AG09309 (cell line): ENCODE results near the gene TNNT1.

Experiments
- DNase-seq: peaks from one replicate; pipeline ENCODE4 v3.0.0-alpha.2; 2010; ENCODE audit warnings: low read depth
- H3K4me3 ChIP-seq: 2 replicates; pipeline ENCODE4 v1.5.1; 2011; ENCODE audit warnings: mild to moderate bottlenecking, low read depth, low read length, moderate library complexity; ENCODE audit not compliant: control insufficient read depth
- TF ChIP-seq, protein P1 (sequence below): IDR thresholded peaks from 2 replicates; pipeline ENCODE4 v1.5.1; 2011; ENCODE audit warnings: mild to moderate bottlenecking, low read depth, low read length, inconsistent platforms; ENCODE audit not compliant: insufficient read depth, control insufficient read depth; ENCODE audit errors: missing control alignments

Gene TNNT1, protein sequence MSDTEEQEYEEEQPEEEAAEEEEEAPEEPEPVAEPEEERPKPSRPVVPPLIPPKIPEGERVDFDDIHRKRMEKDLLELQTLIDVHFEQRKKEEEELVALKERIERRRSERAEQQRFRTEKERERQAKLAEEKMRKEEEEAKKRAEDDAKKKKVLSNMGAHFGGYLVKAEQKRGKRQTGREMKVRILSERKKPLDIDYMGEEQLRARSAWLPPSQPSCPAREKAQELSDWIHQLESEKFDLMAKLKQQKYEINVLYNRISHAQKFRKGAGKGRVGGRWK

GRCh38 chr19:55149078-55150003, at the start of gene TNNT1:
TNNT1 (minus strand) TSS chr19:55149206; CDS start chr19:55147157, 2,049 bp downstream.
- TF ChIP-seq, protein P1, sequence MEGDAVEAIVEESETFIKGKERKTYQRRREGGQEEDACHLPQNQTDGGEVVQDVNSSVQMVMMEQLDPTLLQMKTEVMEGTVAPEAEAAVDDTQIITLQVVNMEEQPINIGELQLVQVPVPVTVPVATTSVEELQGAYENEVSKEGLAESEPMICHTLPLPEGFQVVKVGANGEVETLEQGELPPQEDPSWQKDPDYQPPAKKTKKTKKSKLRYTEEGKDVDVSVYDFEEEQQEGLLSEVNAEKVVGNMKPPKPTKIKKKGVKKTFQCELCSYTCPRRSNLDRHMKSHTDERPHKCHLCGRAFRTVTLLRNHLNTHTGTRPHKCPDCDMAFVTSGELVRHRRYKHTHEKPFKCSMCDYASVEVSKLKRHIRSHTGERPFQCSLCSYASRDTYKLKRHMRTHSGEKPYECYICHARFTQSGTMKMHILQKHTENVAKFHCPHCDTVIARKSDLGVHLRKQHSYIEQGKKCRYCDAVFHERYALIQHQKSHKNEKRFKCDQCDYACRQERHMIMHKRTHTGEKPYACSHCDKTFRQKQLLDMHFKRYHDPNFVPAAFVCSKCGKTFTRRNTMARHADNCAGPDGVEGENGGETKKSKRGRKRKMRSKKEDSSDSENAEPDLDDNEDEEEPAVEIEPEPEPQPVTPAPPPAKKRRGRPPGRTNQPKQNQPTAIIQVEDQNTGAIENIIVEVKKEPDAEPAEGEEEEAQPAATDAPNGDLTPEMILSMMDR, result no peak
- DNase-seq, result no peak
- no peak within 1 kb of the TSS for H3K4me3 ChIP-seq

GRCh38 chr19:55198651-55199050, 49.6 kb upstream of the TNNT1 start:
- TF ChIP-seq, protein P1, result no peak
- no peak for DNase-seq
- H3K4me3 ChIP-seq, result no peak overlapping the region

- TF ChIP-seq, protein P1, result no peak
- H3K4me3 ChIP-seq, result no peak overlapping the region
- DNase-seq, result no peak
Observed at GRCh38 chr19:55197528-55197927, 48.5 kb upstream of the TNNT1 start.

DNA sequence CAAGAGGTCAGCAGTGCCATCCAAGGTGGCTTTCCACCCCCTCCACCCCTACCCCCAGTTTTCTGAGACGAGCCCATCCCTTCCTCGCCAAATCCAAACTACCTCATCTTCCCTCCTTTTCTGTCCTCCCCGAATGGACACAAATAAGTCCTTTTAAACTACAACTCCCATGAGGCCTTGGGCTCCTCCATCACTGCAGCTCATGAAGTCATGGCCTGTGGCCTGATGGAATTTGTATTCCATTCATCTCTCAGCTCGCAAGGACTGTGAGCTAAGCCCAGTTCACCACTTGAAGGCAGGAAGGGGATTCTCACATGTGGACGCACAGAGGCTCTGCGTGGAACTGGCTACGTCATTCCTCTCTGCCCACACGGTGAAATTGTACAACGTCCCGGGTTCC, 47.8 kb upstream of the TNNT1 start:
- TF ChIP-seq, protein P1, result no peak
- H3K4me3 ChIP-seq, result no peak overlapping the region
- no peak for DNase-seq

DNA sequence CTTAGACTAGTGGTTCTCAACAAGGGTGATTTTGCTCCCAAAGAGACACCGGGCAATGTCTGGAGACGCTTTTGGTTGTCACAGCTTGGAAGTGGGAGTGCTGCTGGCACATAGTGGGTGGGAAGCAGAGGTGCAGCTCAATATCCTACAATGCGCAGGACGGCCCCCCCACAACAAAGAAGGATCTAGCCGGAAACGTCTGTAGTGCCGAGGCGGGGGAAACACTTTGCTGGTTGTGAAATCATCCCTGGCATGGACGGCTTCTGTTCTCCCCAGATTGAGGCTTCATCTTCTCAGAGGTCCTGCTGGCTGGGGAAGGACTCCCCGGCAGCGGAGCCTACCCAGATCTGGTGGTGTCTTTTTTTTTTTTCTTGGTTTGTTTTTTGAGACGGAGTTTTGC, 44.5 kb upstream of the TNNT1 start:
- TF ChIP-seq, protein P1, result no peak
- no peak overlapping the region for H3K4me3 ChIP-seq
- DNase-seq, result no peak

- TF ChIP-seq, protein P1, result no peak
- DNase-seq, result peak; percentile 89
- H3K4me3 ChIP-seq, result no peak overlapping the region
Observed at GRCh38 chr19:55189403-55189835, 40.4 kb upstream of the TNNT1 start.
